ENCODE results near the gene AFF3. TPM values are rescaled to one million over a fixed set of nuclear protein-coding genes. Genes with fewer than 3 reads are reported as not detected.

Gene AFF3
- total RNA-seq, 1 donor from 2014 or later = 44.6 TPM

GRCh38 chr2:99675130-99675661 is 467.2 kb downstream of the AFF3 start:
- H3K4me1 ChIP-seq = peaks cover 2% of the 10 kb centered on the region
- H3K27me3 ChIP-seq = no peaks in the 10 kb centered on the region
- no peak for DNase-seq
- no peaks in the 10 kb centered on the region for H3K36me3 ChIP-seq
- TF ChIP-seq, protein P1, sequence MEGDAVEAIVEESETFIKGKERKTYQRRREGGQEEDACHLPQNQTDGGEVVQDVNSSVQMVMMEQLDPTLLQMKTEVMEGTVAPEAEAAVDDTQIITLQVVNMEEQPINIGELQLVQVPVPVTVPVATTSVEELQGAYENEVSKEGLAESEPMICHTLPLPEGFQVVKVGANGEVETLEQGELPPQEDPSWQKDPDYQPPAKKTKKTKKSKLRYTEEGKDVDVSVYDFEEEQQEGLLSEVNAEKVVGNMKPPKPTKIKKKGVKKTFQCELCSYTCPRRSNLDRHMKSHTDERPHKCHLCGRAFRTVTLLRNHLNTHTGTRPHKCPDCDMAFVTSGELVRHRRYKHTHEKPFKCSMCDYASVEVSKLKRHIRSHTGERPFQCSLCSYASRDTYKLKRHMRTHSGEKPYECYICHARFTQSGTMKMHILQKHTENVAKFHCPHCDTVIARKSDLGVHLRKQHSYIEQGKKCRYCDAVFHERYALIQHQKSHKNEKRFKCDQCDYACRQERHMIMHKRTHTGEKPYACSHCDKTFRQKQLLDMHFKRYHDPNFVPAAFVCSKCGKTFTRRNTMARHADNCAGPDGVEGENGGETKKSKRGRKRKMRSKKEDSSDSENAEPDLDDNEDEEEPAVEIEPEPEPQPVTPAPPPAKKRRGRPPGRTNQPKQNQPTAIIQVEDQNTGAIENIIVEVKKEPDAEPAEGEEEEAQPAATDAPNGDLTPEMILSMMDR (IDR thresholded peaks at IDR 0.05) = no peak
- no peak overlapping the region for H3K4me3 ChIP-seq
- no peak overlapping the region for H3K27ac ChIP-seq
- H3K9me3 ChIP-seq = no peaks in the 10 kb centered on the region
- no peak for ATAC-seq
- intact Hi-C loops (cut with DNase I) = no loop called here

GRCh38 chr2:99674090-99674489 is 468.3 kb downstream of the AFF3 start:
- TF ChIP-seq, protein P1 (IDR thresholded peaks at IDR 0.05) = no peak
- Histone ChIP-seq H3K4me3 (no peak overlapping the region), H3K27ac (no peak overlapping the region), H3K9me3 (no peaks in the 10 kb centered on the region), H3K36me3 (no peaks in the 10 kb centered on the region), H3K4me1 (no peaks in the 10 kb centered on the region), H3K27me3 (no peaks in the 10 kb centered on the region)
- peak; percentile 36 for ATAC-seq
- intact Hi-C loops (cut with DNase I) = no loop called here
- DNase-seq = no peak

DNA sequence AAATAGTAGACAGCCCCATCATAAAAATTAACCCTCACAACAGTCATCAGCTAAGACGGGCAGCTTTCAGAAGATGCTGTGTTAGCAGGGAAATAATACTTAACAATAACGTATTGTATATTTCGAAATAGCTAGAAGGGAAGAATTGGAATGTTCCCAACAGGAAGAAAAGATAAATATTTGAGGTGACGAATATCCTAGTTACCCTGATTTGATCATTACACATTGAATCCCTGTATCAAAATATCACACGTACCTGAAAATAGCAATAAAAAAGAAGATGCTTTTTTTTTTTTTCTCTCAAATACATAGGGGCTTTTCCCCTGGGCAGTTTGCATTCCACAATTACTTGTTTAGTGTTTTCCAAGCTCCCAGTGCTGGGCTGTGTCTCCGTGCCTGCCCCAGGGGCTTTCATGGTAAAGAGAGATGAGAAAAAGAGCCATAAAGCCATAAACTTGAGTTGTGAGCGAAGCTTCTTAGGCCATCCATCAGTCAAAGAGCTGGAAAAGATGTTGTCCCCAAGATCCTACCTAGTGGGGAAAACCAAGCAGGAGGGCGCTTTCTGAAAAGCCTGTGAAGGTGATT is 469.5 kb downstream of the AFF3 start:
- no peaks in the 10 kb centered on the region for H3K9me3 ChIP-seq
- no peak for ATAC-seq

GRCh38 chr2:99670768-99671734 is 471.3 kb downstream of the AFF3 start:
- Histone ChIP-seq H3K4me1 (no peaks in the 10 kb centered on the region), H3K4me3 (no peak overlapping the region), H3K27me3 (no peaks in the 10 kb centered on the region), H3K9me3 (no peaks in the 10 kb centered on the region), H3K27ac (no peak overlapping the region), H3K36me3 (no peaks in the 10 kb centered on the region)
- intact Hi-C loops (cut with DNase I) = no loop called here
- DNase-seq (no peak), ATAC-seq (no peak)
- TF ChIP-seq, protein P1 (IDR thresholded peaks at IDR 0.05) = no peak

More for the DNA sequence above, 469.5 kb downstream of the AFF3 start:
- no peak overlapping the region for H3K4me3 ChIP-seq
- TF ChIP-seq, protein P1 (IDR thresholded peaks at IDR 0.05) = no peak
- DNase-seq = no peak
- no peaks in the 10 kb centered on the region for H3K4me1 ChIP-seq
- intact Hi-C loops (cut with DNase I) = no loop called here
- no peak overlapping the region for H3K27ac ChIP-seq
- H3K36me3 ChIP-seq = no peaks in the 10 kb centered on the region
- H3K27me3 ChIP-seq = no peaks in the 10 kb centered on the region

DNA sequence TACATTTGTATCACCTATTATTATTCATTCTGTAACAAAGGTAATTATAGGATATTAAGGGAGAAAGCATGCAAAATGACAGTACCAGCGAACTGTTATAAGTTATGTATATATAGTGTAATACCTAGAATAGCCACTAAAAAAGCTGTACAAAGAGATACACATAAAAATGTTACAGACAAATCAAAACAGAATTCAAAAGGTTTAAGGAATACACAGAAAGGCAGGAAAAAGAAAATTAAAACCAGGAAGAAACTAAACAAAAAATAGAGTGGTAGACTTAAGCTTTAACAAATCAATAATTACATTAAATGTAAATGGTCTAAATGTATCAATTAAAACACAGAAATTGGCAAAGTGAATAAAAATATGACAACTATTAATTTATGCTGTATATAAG is 476.1 kb downstream of the AFF3 start:
- no peak for ATAC-seq
- TF ChIP-seq, protein P1 (IDR thresholded peaks at IDR 0.05) = no peak
- no peaks in the 10 kb centered on the region for H3K4me1 ChIP-seq
- intact Hi-C loops (cut with DNase I) = no loop called here
- H3K9me3 ChIP-seq = no peaks in the 10 kb centered on the region
- no peaks in the 10 kb centered on the region for H3K27me3 ChIP-seq
- H3K36me3 ChIP-seq = no peaks in the 10 kb centered on the region
- DNase-seq = no peak
- no peak overlapping the region for H3K27ac ChIP-seq
- H3K4me3 ChIP-seq = no peak overlapping the region
